Measurements from ENCODE around the gene FLCN.

DNA sequence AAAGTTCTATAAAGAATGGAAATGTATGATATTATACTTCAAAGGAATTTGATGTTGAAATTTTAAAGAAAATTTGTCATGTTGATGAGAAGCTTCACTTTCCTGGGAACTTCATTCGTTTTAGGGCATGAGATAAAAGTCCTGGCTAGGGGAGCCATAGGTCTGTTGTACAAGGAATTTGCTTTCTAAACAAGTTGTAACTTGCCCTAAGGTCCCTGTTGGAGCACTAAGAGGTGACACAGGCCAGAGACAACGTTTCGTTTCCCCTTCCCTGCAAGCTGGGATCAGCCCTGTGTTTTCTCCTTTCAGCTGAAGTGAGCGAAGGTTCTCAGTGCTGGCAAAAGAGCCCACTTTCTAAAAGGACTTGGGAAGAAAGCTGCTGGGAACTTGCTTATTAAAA lies 47.4 kb downstream of the FLCN start:
- no peak for TF ChIP-seq ZC3H11A (IDR thresholded peaks at IDR 0.05)
- TF ChIP-seq POLR2A (IDR thresholded peaks at IDR 0.05; ENCODE audit: low read length) = no peak
- TF ChIP-seq, protein P1, sequence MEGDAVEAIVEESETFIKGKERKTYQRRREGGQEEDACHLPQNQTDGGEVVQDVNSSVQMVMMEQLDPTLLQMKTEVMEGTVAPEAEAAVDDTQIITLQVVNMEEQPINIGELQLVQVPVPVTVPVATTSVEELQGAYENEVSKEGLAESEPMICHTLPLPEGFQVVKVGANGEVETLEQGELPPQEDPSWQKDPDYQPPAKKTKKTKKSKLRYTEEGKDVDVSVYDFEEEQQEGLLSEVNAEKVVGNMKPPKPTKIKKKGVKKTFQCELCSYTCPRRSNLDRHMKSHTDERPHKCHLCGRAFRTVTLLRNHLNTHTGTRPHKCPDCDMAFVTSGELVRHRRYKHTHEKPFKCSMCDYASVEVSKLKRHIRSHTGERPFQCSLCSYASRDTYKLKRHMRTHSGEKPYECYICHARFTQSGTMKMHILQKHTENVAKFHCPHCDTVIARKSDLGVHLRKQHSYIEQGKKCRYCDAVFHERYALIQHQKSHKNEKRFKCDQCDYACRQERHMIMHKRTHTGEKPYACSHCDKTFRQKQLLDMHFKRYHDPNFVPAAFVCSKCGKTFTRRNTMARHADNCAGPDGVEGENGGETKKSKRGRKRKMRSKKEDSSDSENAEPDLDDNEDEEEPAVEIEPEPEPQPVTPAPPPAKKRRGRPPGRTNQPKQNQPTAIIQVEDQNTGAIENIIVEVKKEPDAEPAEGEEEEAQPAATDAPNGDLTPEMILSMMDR (IDR thresholded peaks at IDR 0.05) = no peak
- TF ChIP-seq JUNB (IDR thresholded peaks at IDR 0.05) = no peak
- no peak for TF ChIP-seq ESRRA (IDR thresholded peaks at IDR 0.05; ENCODE audit: borderline replicate concordance, low read length)
- TF ChIP-seq, protein P2, sequence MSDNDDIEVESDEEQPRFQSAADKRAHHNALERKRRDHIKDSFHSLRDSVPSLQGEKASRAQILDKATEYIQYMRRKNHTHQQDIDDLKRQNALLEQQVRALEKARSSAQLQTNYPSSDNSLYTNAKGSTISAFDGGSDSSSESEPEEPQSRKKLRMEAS (IDR thresholded peaks at IDR 0.05) = no peak
- TF ChIP-seq FOSL2 (IDR thresholded peaks at IDR 0.05) = no peak
- no peak for TF ChIP-seq FOSL2 (CRISPR knock-in tag; IDR thresholded peaks at IDR 0.05)
- TF ChIP-seq, protein P3, sequence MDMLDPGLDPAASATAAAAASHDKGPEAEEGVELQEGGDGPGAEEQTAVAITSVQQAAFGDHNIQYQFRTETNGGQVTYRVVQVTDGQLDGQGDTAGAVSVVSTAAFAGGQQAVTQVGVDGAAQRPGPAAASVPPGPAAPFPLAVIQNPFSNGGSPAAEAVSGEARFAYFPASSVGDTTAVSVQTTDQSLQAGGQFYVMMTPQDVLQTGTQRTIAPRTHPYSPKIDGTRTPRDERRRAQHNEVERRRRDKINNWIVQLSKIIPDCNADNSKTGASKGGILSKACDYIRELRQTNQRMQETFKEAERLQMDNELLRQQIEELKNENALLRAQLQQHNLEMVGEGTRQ (IDR thresholded peaks at IDR 0.05) = no peak
- TF ChIP-seq EP300 (IDR thresholded peaks at IDR 0.05) = no peak
- TF ChIP-seq PHF8 (IDR thresholded peaks at IDR 0.05; ENCODE audit: borderline replicate concordance, low read depth) = no peak
- no peak for TF ChIP-seq SREBF2 (IDR thresholded peaks at IDR 0.05)
- no peak; a peak in 1 of 5 replicates for TF ChIP-seq JUN (IDR thresholded peaks at IDR 0.05)

Measured in A549 (cell line).